NT2/D1 (cell line): ENCODE data around the gene ANKZF1.

Experiments used
- SUZ12 ChIP-seq: IDR thresholded peaks from 2 replicates; pipeline ENCODE4 v1.6.1; 2011; ENCODE audit not compliant: insufficient read length, insufficient read depth; ENCODE audit errors: extremely low read depth
- YY1 ChIP-seq: IDR thresholded peaks from 2 replicates; pipeline ENCODE4 v1.6.1; 2011; ENCODE audit not compliant: insufficient read length, insufficient read depth
- ZNF274 ChIP-seq: IDR thresholded peaks from 2 replicates; pipeline ENCODE4 v1.6.1; 2011; ENCODE audit warnings: mild to moderate bottlenecking, low read depth, low read length

DNA sequence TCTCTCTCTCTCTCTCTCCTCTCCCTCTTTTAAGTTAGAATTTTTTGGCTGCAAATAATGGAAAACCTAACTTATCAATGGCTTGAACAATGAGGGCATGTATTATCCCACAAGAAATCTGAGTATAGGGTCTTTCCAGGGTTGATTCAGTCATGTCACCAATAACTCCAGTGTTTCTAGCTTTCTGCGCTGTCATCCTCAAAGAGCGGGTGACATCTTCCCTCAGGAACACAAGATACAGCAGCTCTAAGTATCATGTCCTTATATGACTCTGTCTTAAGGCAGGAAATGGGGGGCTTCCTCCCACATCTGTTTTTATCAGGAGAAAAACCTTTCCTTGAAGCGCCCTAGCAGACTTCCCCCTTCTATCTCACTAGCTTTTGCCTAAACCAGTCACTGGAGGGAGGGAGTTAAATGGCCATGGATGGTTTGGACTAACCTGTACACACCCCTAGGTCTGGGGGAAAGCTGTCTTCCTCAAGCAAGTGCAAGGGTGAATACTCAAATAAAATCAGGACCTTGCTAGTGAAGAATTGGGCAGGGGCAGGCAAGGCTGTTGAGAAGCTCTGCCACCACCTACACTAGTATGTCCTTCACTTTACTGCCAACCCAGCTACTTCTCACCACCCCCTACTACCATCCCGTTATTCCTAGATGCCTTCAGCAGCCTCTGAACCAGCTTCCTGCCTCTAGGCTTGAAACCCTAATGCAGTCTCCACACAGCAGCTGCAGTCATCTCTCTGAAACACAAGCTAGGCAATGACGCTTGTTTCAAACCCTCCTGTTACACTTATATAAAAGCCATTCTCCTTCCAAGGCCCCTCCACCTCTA lies 31.6 kb downstream of the ANKZF1 start:
- TF ChIP-seq ZNF274, result no peak
- TF ChIP-seq YY1, result no peak
- TF ChIP-seq SUZ12, result no peak
